KOPT-K1 (cell line): ENCODE measurements around the gene RITA1.

Experiments
- H3K27ac ChIP-seq: fragments of 200-600 bp; sonication (generic); 2 replicates; pipeline ENCODE4 v1.5.1; 2016; ENCODE audit warnings: antibody characterized with exemption, mild to moderate bottlenecking, low read depth, low read length; ENCODE audit not compliant: poor library complexity, severe bottlenecking
- H3K36me3 ChIP-seq: fragments of 200-600 bp; sonication (generic); 2 replicates; pipeline ENCODE4 v1.5.1; 2017; ENCODE audit warnings: antibody characterized with exemption, mild to moderate bottlenecking, low read length, moderate library complexity; ENCODE audit not compliant: insufficient read depth
- H3K9me3 ChIP-seq: fragments of 200-600 bp; sonication (generic); 2 replicates; pipeline ENCODE4 v1.5.1; 2017; ENCODE audit warnings: antibody characterized with exemption, low read length, mild to moderate bottlenecking; ENCODE audit not compliant: insufficient read depth, poor library complexity, severe bottlenecking

The RITA1 gene

GRCh38 chr12:113149361-113150150 is 36.0 kb upstream of the RITA1 start, which contains the start of gene CFAP73:
CFAP73 (plus strand) TSS chr12:113149724; CDS start chr12:113149858, 134 bp downstream.
- H3K27ac ChIP-seq: no peak within 1 kb of the TSS
- H3K36me3 ChIP-seq: no peaks in the 10 kb centered on the region
- H3K9me3 ChIP-seq: peaks cover 6% of the 10 kb centered on the region

- Histone ChIP-seq H3K27ac (no peak overlapping the region), H3K9me3 (peaks cover 6% of the 10 kb centered on the region), H3K36me3 (peaks cover 6% of the 10 kb centered on the region)
These were observed 33.9 kb upstream of the RITA1 start for GRCh38 chr12:113151655-113152054.

- peaks cover 2% of the 10 kb centered on the region for H3K9me3 ChIP-seq
- peak overlapping the region; percentile 77 for H3K27ac ChIP-seq
- H3K36me3 ChIP-seq: peaks cover 13% of the 10 kb centered on the region
These were observed 33.2 kb upstream of the RITA1 start for GRCh38 chr12:113152196-113152834.

GRCh38 chr12:113152835-113153814 is 32.4 kb upstream of the RITA1 start:
- H3K27ac ChIP-seq: peak overlapping the region; percentile 77
- H3K36me3 ChIP-seq: peaks cover 21% of the 10 kb centered on the region
- H3K9me3 ChIP-seq: no peaks in the 10 kb centered on the region

GRCh38 chr12:113154351-113154973 is 31.1 kb upstream of the RITA1 start:
- Histone ChIP-seq H3K27ac (no peak overlapping the region), H3K9me3 (no peaks in the 10 kb centered on the region), H3K36me3 (peaks cover 34% of the 10 kb centered on the region)

GRCh38 chr12:113155060-113155459 is 30.5 kb upstream of the RITA1 start:
- H3K36me3 ChIP-seq: peaks cover 40% of the 10 kb centered on the region
- peak overlapping the region; percentile 42 for H3K27ac ChIP-seq
- no peaks in the 10 kb centered on the region for H3K9me3 ChIP-seq

- Histone ChIP-seq H3K36me3 (peaks cover 46% of the 10 kb centered on the region), H3K27ac (peak overlapping the region; percentile 42)
These were observed 29.9 kb upstream of the RITA1 start for GRCh38 chr12:113155646-113156045.

GRCh38 chr12:113157218-113157859 is 28.2 kb upstream of the RITA1 start:
- peaks cover 61% of the 10 kb centered on the region for H3K36me3 ChIP-seq
- H3K27ac ChIP-seq: no peak overlapping the region
- no peaks in the 10 kb centered on the region for H3K9me3 ChIP-seq

More at GRCh38 chr12:113155646-113156045, 29.9 kb upstream of the RITA1 start:
- H3K9me3 ChIP-seq: no peaks in the 10 kb centered on the region

- peaks cover 74% of the 10 kb centered on the region for H3K36me3 ChIP-seq
- no peak overlapping the region for H3K27ac ChIP-seq
- no peaks in the 10 kb centered on the region for H3K9me3 ChIP-seq
These were observed 26.9 kb upstream of the RITA1 start for GRCh38 chr12:113158439-113159203.

- Histone ChIP-seq H3K36me3 (peaks cover 87% of the 10 kb centered on the region), H3K27ac (no peak overlapping the region), H3K9me3 (no peaks in the 10 kb centered on the region)
These were observed 25.6 kb upstream of the RITA1 start for GRCh38 chr12:113159937-113160336.

GRCh38 chr12:113161415-113162016 is 24.0 kb upstream of the RITA1 start:
- Histone ChIP-seq H3K27ac (no peak overlapping the region), H3K36me3 (peaks cover 98% of the 10 kb centered on the region)

GRCh38 chr12:113162102-113163029 is 23.2 kb upstream of the RITA1 start:
- Histone ChIP-seq H3K9me3 (no peaks in the 10 kb centered on the region), H3K36me3 (peaks cover 98% of the 10 kb centered on the region), H3K27ac (no peak overlapping the region)

More at GRCh38 chr12:113161415-113162016, 24.0 kb upstream of the RITA1 start:
- no peaks in the 10 kb centered on the region for H3K9me3 ChIP-seq
